Measurements from ENCODE around the gene PMIS2. TPM values are rescaled to one million over a fixed set of nuclear protein-coding genes. Genes with fewer than 3 reads are reported as not detected.

PMIS2 gene
- total RNA-seq, 1 experiment from 2014 or later = not detected

DNA sequence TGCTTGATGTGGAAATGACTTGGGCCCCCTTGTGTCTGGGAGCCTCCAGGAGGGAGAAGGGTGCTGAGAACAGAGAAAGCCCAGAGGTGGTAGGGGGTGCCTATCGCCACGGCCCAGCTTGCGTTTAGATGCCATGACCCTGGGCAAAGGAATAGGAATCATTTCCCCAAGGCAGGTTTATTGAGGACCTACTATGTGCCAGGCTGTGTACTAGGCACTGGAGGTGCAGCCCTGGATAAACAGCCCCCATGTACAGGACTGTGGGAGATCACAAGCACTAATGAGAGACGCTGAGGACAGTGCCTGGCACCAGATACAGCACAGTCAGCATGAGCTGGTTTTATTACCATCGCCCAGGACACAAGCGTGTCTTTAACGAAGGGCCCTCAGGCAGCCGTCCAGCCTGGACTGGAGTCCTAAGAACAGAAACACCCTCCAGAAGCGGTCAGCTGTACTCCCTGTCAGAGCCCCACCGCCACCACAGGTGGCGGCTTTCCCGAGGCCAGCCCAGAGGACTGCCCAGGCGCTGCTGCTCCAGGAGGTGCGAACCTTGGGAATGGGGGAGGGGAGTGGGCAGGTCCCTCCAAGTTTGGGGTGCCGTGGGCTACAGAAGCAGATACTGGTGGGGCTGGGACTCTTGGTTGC lies 36.0 kb upstream of the PMIS2 start:
- intact Hi-C loops (cut with micrococcal nuclease; ENCODE audit: unreplicated experiment) (loop anchor here (10.0 kb wide), 1 partner anchor 165 kb away; the partner anchor contains the start of gene KMT2B), in situ Hi-C loops (cut with HindIII; ENCODE audit: low pct_unique_long_range_greater_than_20kb, low sequenced_read_pairs) (no loop called here)
- no peaks in the 10 kb centered on the region for H3K9me3 ChIP-seq (ENCODE audit: control insufficient read depth, insufficient read depth, low read depth, low read length)
- BruUV-seq (replicated peaks) = no TSS peak
- CTCF ChIA-PET = no interaction called here
- ATAC-seq (no peak), DNase-seq (ENCODE audit: low read depth, low spot score) (no peak)
- H3K4me3 ChIP-seq (ENCODE audit: low read depth in 2 of 2, low read length in 2 of 2) = no peak overlapping the region
- no peaks in the 10 kb centered on the region for H3K27me3 ChIP-seq (ENCODE audit: control insufficient read depth, insufficient read depth, low read length)
- H3K36me3 ChIP-seq (ENCODE audit: control insufficient read depth, insufficient read depth, low read length) = peaks cover 2% of the 10 kb centered on the region; the same call in 1 of the 2 replicates
- TF ChIP-seq, protein P1, sequence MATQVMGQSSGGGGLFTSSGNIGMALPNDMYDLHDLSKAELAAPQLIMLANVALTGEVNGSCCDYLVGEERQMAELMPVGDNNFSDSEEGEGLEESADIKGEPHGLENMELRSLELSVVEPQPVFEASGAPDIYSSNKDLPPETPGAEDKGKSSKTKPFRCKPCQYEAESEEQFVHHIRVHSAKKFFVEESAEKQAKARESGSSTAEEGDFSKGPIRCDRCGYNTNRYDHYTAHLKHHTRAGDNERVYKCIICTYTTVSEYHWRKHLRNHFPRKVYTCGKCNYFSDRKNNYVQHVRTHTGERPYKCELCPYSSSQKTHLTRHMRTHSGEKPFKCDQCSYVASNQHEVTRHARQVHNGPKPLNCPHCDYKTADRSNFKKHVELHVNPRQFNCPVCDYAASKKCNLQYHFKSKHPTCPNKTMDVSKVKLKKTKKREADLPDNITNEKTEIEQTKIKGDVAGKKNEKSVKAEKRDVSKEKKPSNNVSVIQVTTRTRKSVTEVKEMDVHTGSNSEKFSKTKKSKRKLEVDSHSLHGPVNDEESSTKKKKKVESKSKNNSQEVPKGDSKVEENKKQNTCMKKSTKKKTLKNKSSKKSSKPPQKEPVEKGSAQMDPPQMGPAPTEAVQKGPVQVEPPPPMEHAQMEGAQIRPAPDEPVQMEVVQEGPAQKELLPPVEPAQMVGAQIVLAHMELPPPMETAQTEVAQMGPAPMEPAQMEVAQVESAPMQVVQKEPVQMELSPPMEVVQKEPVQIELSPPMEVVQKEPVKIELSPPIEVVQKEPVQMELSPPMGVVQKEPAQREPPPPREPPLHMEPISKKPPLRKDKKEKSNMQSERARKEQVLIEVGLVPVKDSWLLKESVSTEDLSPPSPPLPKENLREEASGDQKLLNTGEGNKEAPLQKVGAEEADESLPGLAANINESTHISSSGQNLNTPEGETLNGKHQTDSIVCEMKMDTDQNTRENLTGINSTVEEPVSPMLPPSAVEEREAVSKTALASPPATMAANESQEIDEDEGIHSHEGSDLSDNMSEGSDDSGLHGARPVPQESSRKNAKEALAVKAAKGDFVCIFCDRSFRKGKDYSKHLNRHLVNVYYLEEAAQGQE (IDR thresholded peaks at IDR 0.05; ENCODE audit: insufficient read depth in 1 of 2, low read depth in 2 of 2, low read length in 1 of 2) = no peak
- TF ChIP-seq, protein P2, sequence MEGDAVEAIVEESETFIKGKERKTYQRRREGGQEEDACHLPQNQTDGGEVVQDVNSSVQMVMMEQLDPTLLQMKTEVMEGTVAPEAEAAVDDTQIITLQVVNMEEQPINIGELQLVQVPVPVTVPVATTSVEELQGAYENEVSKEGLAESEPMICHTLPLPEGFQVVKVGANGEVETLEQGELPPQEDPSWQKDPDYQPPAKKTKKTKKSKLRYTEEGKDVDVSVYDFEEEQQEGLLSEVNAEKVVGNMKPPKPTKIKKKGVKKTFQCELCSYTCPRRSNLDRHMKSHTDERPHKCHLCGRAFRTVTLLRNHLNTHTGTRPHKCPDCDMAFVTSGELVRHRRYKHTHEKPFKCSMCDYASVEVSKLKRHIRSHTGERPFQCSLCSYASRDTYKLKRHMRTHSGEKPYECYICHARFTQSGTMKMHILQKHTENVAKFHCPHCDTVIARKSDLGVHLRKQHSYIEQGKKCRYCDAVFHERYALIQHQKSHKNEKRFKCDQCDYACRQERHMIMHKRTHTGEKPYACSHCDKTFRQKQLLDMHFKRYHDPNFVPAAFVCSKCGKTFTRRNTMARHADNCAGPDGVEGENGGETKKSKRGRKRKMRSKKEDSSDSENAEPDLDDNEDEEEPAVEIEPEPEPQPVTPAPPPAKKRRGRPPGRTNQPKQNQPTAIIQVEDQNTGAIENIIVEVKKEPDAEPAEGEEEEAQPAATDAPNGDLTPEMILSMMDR (IDR thresholded peaks at IDR 0.05) = no peak
- TF ChIP-seq POLR2AphosphoS5 (IDR thresholded peaks at IDR 0.05; ENCODE audit: low read depth, low read length) (no peak), SIN3A (IDR thresholded peaks at IDR 0.05; ENCODE audit: borderline replicate concordance, insufficient read depth, low read depth, low read length) (no peak), TCF7L2 (IDR thresholded peaks at IDR 0.05; ENCODE audit: low read depth, low read length) (no peak)
- H3K27ac ChIP-seq (ENCODE audit: low read length) = no peak overlapping the region
- POLR2A ChIA-PET = no interaction called here
- H3K4me1 ChIP-seq (ENCODE audit: control insufficient read depth, insufficient read depth, low read length) = peaks cover 6% of the 10 kb centered on the region

DNA sequence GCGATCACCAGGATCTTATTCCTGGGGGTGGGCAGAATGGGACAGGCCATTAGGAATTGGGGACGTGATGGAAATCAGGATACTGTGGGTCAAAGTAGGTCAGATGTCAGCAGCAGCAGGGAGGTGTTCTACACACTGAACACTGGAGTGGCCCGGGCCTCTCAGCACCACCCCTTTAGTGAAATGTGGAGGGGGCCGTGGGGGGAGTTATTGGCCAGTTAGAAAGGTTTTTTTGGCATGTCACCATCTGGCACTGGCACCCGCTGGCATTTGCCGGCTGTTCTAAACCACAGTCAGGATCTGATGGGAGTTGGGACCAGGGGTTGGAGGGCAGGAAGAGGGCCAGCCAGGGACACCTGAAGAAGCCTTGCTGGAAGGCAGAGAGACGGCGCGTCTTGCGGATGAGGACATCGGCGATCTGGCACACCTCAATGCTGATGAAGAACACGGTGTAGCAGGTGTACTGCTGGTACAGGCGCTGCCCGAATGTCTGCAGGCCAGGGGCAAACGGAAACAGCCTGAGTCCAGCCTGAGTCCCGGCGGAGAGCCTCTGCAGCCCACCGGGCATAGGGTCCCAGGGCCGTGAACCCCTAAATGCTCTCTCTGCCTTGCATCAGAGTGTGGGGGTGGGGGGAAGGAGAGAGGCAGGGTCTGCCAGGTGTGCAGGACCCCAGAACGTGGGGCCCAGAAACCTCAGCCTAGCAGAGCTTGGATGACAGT lies 34.7 kb upstream of the PMIS2 start:
- H3K27ac ChIP-seq (ENCODE audit: low read length) = no peak overlapping the region

More for the DNA sequence above, 34.7 kb upstream of the PMIS2 start:
- POLR2A ChIA-PET = no interaction called here
- ATAC-seq = no peak
- TF ChIP-seq SIN3A (IDR thresholded peaks at IDR 0.05; ENCODE audit: borderline replicate concordance, insufficient read depth, low read depth, low read length) (no peak), TCF7L2 (IDR thresholded peaks at IDR 0.05; ENCODE audit: low read depth, low read length) (no peak), POLR2AphosphoS5 (IDR thresholded peaks at IDR 0.05; ENCODE audit: low read depth, low read length) (no peak)
- TF ChIP-seq, protein P1 (IDR thresholded peaks at IDR 0.05; ENCODE audit: insufficient read depth in 1 of 2, low read depth in 2 of 2, low read length in 1 of 2) = no peak
- TF ChIP-seq, protein P2 (IDR thresholded peaks at IDR 0.05) = no peak
- no peak for DNase-seq (ENCODE audit: low read depth, low spot score)
- BruUV-seq (replicated peaks) = no TSS peak
- peaks cover 5% of the 10 kb centered on the region for H3K4me1 ChIP-seq (ENCODE audit: control insufficient read depth, insufficient read depth, low read length)
- H3K4me3 ChIP-seq (ENCODE audit: low read depth in 2 of 2, low read length in 2 of 2) = no peak overlapping the region
- in situ Hi-C loops (cut with HindIII; ENCODE audit: low pct_unique_long_range_greater_than_20kb, low sequenced_read_pairs) (no loop called here), intact Hi-C loops (cut with micrococcal nuclease; ENCODE audit: unreplicated experiment) (loop anchor here (10.0 kb wide), 1 partner anchor 164 kb away; the partner anchor contains the start of gene KMT2B)
- H3K9me3 ChIP-seq (ENCODE audit: control insufficient read depth, insufficient read depth, low read depth, low read length) = no peaks in the 10 kb centered on the region
- CTCF ChIA-PET = interaction anchor here (0.9 kb wide), 1 partner anchor 198 kb away, joined by 3 read pairs; no protein-coding TSS in a partner anchor
- H3K27me3 ChIP-seq (ENCODE audit: control insufficient read depth, insufficient read depth, low read length) = no peaks in the 10 kb centered on the region
- no peaks in the 10 kb centered on the region; the same call in 1 of the 2 replicates for H3K36me3 ChIP-seq (ENCODE audit: control insufficient read depth, insufficient read depth, low read length)

All from Panc1 (cell line).